IMR-90 (cell line): ENCODE measurements around the gene GPR142.

Experiments used
- POLR2A ChIP-seq: IDR thresholded peaks from 2 replicates; pipeline ENCODE4 v1.6.1; 2012; ENCODE audit warnings: mild to moderate bottlenecking, low read depth, low read length
- RAD21 ChIP-seq: IDR thresholded peaks from 2 replicates; pipeline ENCODE4 v1.6.1; 2012; ENCODE audit warnings: low read length, improper control_type of control experiment
- SMC3 ChIP-seq: fragments of 150-350 bp; IDR thresholded peaks from 2 replicates; pipeline ENCODE4 v1.6.1; 2016; ENCODE audit warnings: low read depth, mild to moderate bottlenecking, antibody characterized with exemption, low read length, moderate library complexity
- TF ChIP-seq, protein P1 (sequence below): conservative IDR thresholded peaks from 2 replicates; pipeline ENCODE4 v1.5.1; 2012; ENCODE audit warnings: mild to moderate bottlenecking, low read depth, low read length, improper control_type of control experiment

GRCh38 chr17:74350486-74350885 lies 16.8 kb upstream of the GPR142 start:
- no peak for TF ChIP-seq POLR2A
- TF ChIP-seq, protein P1, sequence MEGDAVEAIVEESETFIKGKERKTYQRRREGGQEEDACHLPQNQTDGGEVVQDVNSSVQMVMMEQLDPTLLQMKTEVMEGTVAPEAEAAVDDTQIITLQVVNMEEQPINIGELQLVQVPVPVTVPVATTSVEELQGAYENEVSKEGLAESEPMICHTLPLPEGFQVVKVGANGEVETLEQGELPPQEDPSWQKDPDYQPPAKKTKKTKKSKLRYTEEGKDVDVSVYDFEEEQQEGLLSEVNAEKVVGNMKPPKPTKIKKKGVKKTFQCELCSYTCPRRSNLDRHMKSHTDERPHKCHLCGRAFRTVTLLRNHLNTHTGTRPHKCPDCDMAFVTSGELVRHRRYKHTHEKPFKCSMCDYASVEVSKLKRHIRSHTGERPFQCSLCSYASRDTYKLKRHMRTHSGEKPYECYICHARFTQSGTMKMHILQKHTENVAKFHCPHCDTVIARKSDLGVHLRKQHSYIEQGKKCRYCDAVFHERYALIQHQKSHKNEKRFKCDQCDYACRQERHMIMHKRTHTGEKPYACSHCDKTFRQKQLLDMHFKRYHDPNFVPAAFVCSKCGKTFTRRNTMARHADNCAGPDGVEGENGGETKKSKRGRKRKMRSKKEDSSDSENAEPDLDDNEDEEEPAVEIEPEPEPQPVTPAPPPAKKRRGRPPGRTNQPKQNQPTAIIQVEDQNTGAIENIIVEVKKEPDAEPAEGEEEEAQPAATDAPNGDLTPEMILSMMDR: no peak
- TF ChIP-seq RAD21: no peak
- TF ChIP-seq SMC3: no peak
